GM12878 (cell line): ENCODE data around the gene SREK1.

ENCODE experiments used
- BACH1 ChIP-seq: fragments of 450-650 bp; IDR thresholded peaks from 2 replicates; pipeline ENCODE4 v1.6.1; 2017; ENCODE audit warnings: mild to moderate bottlenecking, borderline replicate concordance
- EP300 ChIP-seq, 2 experiments: fragments of 150-350 bp in 1 of 2; IDR thresholded peaks; 2 replicates each; pipeline ENCODE4 v1.6.1; 2011 to 2012; ENCODE audit warnings: low read depth in 2 of 2, low read length in 2 of 2, borderline replicate concordance in 1 of 2, improper control_type of control experiment in 1 of 2, inconsistent platforms in 1 of 2; ENCODE audit not compliant: control insufficient read depth in 1 of 2
- NFYB ChIP-seq: IDR thresholded peaks from 2 replicates; pipeline ENCODE4 v1.6.1; 2011; ENCODE audit warnings: low read depth, mild to moderate bottlenecking, low read length, improper control_type of control experiment, moderate library complexity; ENCODE audit not compliant: insufficient read depth
- POLR2AphosphoS5 ChIP-seq: IDR thresholded peaks from 2 replicates; pipeline ENCODE4 v1.6.1; 2011; ENCODE audit warnings: mild to moderate bottlenecking, low read length, inconsistent platforms
- RAD21 ChIP-seq: IDR thresholded peaks from 2 replicates; pipeline ENCODE4 v1.6.1; 2011; ENCODE audit warnings: mild to moderate bottlenecking, low read depth, low read length, moderate library complexity; ENCODE audit not compliant: insufficient read depth
- REST ChIP-seq: IDR thresholded peaks from 2 replicates; pipeline ENCODE4 v1.6.1; 2012; ENCODE audit warnings: mild to moderate bottlenecking, low read depth, low read length
- SMARCA5 ChIP-seq: fragments of 450-650 bp; IDR thresholded peaks from 2 replicates; pipeline ENCODE4 v1.6.1; 2017; ENCODE audit warnings: mild to moderate bottlenecking
- SP1 ChIP-seq: IDR thresholded peaks from one replicate; pipeline ENCODE4 v1.6.1; 2011; ENCODE audit warnings: low read depth, low read length
- ZSCAN29 ChIP-seq: fragments of 450-650 bp; IDR thresholded peaks from 2 replicates; pipeline ENCODE4 v1.6.1; 2017; ENCODE audit warnings: mild to moderate bottlenecking, moderate library complexity

GRCh38 chr5:66230551-66230950 lies 86.5 kb downstream of the SREK1 start:
- TF ChIP-seq POLR2AphosphoS5 = no peak
- no peak for TF ChIP-seq RAD21
- TF ChIP-seq BACH1 = no peak
- no peak for TF ChIP-seq SMARCA5
- TF ChIP-seq EP300 (IDR thresholded peaks at IDR 0.05; ENCODE audit: borderline replicate concordance in 1 of 2, control insufficient read depth in 1 of 2, low read depth in 2 of 2, low read length in 2 of 2) = no peak
- TF ChIP-seq NFYB = no peak
- TF ChIP-seq REST = no peak
- no peak for TF ChIP-seq ZSCAN29
- no peak for TF ChIP-seq SP1
